Activated CD8-positive, alpha-beta memory T cell treated with anti-CD3 and anti-CD28 coated beads, Interleukin-2, amount 50 U/mL, for 48 hours (primary cell): Measurements from ENCODE around the gene AP1S2.
"Not testable (repeated sequence)": the region's sequence is repeated elsewhere in the genome, so short reads cannot be mapped to it uniquely, and the experiment has no call there.

Experiments
- DNase-seq: peaks from one replicate; pipeline ENCODE4 v3.0.0-alpha.2; 2020

Gene AP1S2

GRCh38 chrX:15854712-15855567 is at the start of gene AP1S2:
Gene AP1S2, minus strand, starts transcription at chrX:15854813. Its CDS starts 2,289 bp downstream, at chrX:15852524.
- DNase-seq = peak; percentile 91

DNA sequence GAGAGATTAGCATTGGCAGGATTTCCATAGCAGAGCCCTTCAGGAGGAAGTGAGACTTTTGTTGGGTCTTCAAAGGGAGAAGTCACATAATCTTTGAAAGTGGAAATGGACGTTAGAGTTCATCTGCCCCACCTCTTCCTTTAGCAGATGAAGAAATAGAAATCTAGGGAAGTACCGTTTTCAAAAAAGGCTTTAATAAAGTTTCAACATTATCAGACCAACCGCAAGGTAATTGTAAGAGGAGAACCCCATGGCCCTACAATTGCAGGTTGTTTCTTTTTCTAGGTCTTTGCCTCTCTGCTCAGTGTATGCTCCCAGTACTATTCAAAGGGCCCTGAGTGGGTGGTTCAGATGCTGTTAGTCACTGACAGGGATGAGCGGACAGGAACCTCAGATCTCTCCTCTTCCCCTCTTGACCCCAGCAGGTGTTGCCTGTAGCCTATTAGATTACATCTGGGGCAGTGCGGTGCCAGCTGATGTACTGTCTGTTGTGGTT is 48.6 kb upstream of the AP1S2 start:
- no peak for DNase-seq

GRCh38 chrX:15895334-15895733 is 40.7 kb upstream of the AP1S2 start:
- no peak for DNase-seq

DNA sequence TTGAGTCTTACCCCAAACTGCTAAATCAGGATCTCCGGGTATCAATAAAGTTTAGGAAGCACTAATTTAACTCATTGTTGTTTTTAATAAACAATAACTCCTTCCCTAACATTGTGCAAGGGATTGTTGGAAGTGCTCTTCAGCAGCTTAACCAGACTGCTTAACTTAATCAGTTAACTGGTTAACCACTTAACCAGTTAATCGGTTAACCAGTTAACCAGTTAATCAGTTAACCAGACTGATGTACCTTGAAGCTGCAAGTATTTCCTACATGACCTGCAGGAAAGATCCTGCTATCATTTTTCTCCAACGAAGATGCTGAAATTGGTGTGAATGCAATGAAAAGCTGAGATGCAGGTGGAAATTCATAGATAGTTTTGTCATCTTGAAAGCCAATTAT is 40.1 kb upstream of the AP1S2 start:
- DNase-seq = no peak

- no peak for DNase-seq
Observed at GRCh38 chrX:15890463-15890862, 35.9 kb upstream of the AP1S2 start.

- DNase-seq = no peak
Observed at GRCh38 chrX:15888062-15888461, 33.4 kb upstream of the AP1S2 start.

DNA sequence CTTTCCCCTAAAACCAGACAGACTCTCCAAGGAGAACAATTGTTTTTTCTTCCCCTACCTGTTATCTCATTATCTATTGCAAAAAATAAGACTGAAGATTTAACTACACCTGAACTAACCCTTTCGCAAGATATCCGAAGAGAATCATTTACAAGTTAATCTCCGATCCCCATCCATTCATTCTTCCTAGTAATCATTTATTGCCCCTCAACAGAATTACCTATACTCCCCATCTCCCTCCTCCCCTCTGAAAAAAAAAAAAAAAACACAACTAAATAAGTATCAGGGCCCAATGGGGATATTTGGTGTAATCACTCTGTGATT is 28.9 kb upstream of the AP1S2 start:
- DNase-seq = no peak

DNA sequence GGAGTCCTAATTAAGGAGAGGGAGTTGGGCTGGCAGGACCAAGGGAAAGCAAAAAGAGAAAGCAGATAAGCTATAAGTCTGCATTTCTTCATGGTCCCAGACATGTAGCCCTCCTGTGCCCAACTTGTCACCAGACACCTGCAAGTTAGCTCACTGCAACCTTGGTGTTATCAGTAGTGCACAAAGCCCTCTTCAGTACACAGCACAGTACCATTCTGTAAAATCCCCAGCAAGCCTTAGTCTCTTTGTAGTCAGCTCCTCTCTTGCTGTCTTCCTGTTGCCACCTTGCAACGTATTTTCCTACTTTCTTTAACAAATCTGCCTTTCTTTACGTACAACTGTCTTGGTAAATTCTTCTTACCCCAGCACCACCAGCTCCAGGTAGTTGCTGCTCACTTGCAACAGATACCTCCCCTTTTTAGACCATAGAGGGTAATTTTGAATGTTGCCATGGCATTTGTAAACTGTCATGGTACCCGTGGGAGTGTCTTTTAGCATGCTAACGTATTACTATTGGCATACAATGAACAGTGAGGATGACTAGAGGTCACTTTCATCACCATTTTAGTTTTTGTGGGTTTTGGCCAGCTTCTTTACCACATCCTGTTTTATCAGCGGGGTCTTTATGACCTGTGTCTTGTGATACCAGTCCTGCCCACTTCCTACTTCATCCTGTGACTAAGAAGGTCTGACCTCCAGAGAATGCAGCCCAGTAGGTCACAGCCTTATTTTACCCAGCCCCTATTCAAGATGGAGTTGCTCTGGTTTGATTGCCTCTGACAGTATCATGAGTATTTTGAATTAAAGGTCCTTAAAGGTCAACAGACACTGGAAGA is 28.3 kb upstream of the AP1S2 start:
- DNase-seq = no peak

DNA sequence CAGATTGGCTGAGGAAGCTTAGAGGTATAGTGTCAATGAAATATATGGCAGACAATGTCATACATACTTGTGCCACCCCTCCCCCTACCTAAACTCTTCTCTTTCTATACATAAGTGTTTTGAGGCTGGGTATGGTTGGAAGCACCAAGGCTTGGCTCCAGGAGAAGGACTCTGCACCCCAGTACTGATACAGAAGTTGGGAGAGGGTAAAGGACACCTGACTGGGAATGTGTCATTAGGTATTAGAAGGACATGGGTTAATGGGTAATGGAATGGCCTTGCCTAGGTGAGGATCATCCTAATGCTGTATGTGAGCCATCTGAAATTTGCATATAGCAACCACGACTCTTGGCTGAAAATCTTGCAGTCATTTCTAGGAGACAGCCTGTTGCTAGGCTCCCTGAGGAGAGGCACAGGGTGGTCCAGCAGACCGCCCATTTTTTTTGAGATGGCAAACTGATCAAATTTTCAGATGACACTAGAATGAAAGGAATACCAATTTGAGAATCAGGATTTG is 26.8 kb upstream of the AP1S2 start:
- DNase-seq = no peak

GRCh38 chrX:15877914-15878313 is 23.3 kb upstream of the AP1S2 start:
- DNase-seq = not testable (repeated sequence)

DNA sequence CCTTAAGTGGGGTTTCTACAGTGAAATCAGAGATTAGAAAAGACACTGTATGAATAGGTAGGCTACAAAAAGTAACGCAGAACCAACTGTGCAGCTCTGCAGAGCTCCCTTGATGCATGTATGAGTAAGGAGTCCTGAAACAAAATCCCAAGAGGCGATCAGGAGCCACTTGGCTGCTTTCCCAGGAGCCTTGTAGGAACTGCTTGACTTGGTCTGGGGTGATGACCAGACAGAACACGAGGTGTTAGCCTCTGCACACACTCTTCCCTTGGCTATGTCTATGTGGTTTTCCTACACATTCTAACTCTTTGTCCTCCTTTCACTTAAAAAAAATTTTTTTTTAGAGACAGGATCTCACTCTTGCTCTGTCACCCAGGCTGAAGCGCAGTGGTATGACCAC is 22.8 kb upstream of the AP1S2 start:
- no peak for DNase-seq

- DNase-seq = no peak
Observed at GRCh38 chrX:15874672-15875071, 20.1 kb upstream of the AP1S2 start.

- DNase-seq = no peak
Observed at GRCh38 chrX:15873566-15873965, 19.0 kb upstream of the AP1S2 start.

DNA sequence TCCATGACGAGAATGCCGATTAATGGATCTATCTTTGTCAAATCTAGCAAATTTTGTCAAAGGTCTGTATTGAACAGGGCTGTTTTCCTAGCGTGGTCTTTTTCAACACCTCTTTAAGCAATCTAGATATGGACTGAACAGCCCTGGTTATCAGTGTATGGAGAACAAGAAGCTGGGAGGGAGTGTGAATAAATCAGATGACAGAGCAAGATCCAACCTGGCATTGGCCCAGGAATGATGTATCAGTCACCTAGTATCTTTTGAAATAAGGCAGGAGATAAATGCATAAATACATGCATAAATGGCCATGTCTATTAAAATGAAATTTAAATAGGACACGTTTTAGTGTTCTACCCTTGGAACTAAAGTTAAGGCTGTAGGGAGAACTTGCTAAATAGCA is 15.7 kb upstream of the AP1S2 start:
- no peak for DNase-seq

DNA sequence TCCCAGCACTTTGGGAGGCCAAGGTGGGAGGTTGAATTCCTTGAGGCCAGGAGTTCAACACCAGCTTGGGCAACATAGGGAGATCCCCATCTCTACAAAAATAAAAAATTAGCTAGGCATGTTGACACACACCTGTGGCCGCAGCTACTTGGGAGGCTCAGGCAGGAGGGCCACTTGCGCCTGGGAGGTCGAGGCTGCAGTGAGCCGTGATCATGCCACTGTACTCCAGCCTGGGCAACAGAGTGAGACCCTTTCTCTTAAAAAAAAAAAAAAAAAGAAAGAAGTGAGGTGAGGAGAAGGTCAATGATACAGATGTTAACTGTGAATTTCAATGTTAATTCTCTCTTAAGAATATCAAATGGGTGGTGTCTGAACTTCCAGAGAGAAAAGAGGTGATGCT is 15.1 kb upstream of the AP1S2 start:
- no peak for DNase-seq

- no peak for DNase-seq
Observed at GRCh38 chrX:15866147-15866546, 11.5 kb upstream of the AP1S2 start.

- no peak for DNase-seq
Observed at GRCh38 chrX:15864629-15865028, 10.0 kb upstream of the AP1S2 start.

DNA sequence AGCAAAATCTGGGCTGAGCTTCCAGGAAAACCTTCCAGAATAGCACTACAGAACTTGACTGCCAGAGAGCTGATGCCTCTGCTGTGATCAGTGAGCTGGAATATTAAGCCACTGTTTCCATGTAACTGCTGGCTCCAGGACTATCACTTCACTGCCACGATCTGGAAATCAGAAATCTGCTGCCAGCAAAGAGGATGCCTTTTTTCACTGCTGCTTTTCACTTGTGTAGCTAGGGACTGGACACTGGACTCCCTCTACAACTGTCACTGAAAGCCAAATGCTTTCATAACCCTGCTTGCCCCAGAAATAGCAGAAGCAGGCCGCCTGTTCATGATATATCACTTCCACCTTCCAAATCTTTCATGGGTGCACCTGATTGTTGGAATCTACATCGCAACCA is 9.4 kb upstream of the AP1S2 start:
- no peak for DNase-seq

- no peak for DNase-seq
Observed at GRCh38 chrX:15860921-15861320, 6.3 kb upstream of the AP1S2 start.

GRCh38 chrX:15858051-15858450 is 3.4 kb upstream of the AP1S2 start:
- DNase-seq = no peak

- no peak for DNase-seq
Observed at GRCh38 chrX:15856636-15857035, 2.0 kb upstream of the AP1S2 start.

DNA sequence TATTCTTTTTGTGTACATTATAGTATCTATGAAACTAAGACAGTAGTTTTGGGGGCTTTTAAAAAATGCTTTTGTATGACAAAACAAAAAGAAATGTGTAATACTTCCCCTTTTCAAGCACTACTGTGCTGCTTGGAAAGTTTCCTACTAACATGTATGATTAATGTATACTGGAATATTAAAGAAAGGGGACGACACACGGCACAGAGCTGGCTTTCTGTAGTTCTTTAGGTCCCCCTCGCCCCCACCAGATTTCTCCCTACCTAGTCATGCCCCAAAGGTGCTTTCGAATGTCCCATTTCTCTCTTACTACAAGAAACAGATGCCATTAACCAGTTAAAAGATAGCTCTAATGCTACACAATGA is 1.6 kb upstream of the AP1S2 start:
- no peak for DNase-seq

DNA sequence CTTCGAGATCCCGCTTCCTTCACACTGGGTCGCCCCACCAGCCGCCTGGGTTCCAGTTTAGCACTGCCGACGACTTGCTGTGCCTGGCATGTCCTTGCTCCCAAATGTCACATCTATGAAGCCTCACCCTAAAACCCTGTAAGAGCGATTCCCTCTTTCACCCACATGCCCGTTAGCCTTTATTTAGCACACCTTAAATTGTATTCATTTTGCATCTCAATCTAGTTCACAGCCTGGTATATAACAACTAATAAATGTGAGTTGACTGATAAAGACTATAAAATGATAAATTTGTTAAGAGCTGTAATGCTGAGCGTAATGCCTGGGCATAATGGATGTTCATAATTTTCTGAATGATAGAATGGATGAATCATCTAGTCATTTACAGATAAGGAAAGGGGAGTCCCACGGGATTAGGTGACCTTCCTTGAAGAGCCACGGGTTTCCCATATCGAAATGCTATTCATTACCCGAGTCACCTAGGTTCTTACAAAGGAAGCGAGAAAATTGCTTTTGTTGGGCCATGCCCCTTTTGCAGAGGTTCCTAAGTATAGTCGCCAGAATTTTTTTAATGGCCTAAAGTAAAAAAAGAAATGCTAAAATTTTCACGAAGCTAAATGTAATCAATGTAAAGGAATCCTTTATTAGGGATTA is 1.1 kb upstream of the AP1S2 start:
- no peak for DNase-seq
